Activated T-cell treated with anti-CD3 and anti-CD28 coated beads, Interleukin-2, amount 50 U/mL, for 1 hour (primary cell): ENCODE measurements around the gene PHF12.

ENCODE experiments used
- DNase-seq: peaks from one replicate; pipeline ENCODE4 v3.0.0-alpha.2; 2020

PHF12 gene

DNA sequence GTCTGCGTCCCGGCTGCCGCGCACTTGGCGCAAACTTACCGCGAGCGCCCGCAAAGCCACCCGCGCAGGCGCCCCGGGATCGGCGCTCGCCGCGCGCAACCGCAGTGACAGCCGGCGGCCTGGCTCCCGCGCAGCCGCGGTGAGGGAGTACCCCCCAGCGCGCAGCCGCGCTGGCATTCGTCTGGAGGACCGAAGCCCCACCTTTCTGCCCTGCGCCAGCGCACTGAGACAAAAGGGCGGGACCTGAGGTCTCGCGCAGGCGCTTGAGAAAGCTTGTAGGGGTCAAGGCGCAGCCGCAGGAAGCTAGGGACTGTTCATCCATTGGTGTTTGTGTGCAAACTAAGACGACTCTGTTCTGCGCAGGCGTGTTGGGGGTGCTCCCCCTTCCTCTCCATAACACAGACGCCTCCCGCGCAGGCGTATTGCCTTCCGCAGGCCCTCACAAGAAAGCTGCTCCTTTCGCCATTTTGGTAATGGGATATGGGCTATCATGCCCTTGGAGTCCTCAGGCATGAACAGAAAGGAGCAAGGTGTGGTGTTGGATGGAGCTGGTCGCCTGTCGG is at the start of gene PHF12:
PHF12 (minus strand) TSS at position 91 of the 563 bp plus-strand sequence. CDS start 558 bp downstream, outside the sequence.
- peak; percentile 100 for DNase-seq

DNA sequence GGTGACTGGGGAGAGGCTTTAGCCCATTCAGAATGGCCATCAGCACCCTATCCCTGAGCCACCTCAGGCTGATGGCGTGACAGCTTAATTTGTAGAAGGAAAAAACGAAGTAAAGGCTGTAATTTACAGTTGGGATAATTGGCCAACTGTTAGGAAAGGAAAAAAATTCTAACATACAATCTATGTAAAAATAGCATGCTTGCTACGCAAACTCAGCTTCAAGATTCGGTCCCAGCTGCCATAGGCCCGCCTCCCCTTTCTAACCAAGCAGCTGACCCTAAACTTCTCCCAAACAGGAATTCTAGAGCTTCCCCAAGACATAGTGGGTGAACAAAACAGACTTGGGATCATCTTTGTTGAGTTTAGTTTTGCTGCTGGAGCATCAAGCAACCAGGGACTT is 49.7 kb upstream of the PHF12 start:
- DNase-seq: no peak

DNA sequence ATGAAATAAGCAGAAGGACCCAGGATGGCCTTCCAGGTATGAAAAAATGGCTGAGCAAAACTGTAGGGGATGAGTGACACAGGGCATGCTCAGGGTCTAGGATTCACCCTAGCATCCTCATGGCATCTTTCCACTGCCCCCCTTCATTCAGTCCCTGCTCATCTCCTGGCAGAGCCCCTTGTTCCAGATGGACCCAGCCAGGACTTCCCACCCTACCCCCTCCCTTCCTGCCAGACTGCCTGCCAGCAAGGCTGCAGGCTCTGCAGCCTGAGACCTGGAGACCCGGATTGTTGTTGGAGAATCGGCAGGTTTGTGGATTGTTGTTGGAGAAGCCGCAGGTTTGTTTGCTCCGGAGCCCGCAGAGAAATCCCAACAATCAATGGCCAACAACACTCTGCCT is 47.9 kb upstream of the PHF12 start:
- no peak for DNase-seq

DNA sequence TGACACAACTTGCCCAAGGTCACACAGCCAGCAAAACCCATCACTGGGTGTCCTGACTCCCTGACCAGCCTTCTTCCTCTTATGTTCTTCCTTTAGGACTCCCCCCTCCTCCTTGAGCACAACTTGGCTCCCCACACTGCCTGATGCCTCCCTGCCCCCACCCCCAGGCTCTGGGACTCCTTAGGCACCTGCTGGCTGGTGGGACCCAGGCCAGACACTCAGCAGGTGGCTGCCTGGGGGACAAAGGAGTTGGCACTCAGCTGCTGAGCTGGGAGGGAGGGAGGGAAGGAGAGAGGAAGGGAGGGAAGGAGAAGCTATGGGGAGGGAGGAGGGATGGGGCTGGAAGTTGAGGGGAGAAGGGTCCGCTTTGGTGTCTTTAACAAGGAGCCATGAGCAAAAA is 46.5 kb upstream of the PHF12 start:
- DNase-seq: no peak

DNA sequence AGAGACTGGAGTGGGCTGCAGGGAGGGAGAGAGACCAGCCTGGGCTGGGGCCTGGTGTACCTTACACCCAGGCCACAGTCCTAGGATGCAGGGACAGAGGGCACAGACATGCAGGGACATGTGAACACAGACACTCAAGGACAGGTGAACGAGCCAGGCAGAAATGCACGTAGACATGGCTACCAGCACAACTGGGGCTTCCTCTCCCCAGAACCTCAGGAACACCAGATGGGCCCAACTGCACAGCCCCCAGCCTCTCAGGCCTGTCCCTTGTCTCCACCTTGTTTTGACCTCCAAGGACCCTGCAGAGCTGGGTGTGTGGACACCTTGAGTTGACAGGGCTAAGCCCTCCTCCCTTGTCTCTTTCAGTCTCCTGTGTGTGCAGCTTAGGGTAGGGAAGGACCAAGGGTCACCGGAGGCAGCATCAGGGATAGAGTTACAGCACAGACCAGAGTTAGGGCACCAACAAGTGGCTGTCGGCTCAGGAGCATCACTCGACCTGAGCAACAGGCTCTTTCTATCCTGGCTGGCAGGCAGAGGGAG is 45.3 kb upstream of the PHF12 start:
- DNase-seq: no peak

DNA sequence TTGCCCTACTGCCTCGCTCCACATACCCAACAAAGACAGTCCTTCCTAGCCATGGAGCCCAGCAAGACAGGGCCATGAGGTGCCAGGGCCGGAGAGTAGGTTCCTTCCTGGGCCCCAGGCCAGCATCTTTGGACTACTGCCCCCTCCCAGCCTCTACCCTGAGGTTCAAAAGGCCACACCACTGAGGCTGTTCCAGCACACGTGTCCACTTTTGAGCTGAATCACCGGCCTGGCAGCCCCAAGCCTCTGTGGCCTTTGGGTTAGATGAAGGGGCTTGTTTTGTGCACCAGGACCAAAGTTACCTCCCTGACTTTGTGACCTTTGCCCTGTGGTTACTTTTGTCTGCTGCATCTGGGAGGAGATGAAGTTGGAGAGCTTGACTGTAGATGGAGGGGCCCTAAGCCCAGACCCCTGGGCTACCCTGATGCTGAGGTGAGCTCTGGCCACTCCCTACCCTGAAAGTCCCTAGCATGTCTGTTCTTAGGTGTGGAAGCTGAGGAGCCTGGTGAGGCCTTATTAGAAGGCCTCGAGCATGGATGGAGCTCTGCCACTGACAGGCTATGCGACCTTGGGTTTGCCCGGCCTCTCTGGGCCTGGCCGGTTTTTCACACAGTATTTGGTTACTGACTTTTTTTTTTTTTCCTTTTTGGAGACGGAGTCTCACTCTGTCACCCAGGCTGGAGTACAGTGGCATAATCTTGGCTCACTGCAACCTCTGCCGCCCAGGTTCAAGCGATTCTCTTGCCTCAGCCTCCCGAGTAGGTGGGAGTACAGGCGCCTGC is 42.5 kb upstream of the PHF12 start:
- DNase-seq: no peak

DNA sequence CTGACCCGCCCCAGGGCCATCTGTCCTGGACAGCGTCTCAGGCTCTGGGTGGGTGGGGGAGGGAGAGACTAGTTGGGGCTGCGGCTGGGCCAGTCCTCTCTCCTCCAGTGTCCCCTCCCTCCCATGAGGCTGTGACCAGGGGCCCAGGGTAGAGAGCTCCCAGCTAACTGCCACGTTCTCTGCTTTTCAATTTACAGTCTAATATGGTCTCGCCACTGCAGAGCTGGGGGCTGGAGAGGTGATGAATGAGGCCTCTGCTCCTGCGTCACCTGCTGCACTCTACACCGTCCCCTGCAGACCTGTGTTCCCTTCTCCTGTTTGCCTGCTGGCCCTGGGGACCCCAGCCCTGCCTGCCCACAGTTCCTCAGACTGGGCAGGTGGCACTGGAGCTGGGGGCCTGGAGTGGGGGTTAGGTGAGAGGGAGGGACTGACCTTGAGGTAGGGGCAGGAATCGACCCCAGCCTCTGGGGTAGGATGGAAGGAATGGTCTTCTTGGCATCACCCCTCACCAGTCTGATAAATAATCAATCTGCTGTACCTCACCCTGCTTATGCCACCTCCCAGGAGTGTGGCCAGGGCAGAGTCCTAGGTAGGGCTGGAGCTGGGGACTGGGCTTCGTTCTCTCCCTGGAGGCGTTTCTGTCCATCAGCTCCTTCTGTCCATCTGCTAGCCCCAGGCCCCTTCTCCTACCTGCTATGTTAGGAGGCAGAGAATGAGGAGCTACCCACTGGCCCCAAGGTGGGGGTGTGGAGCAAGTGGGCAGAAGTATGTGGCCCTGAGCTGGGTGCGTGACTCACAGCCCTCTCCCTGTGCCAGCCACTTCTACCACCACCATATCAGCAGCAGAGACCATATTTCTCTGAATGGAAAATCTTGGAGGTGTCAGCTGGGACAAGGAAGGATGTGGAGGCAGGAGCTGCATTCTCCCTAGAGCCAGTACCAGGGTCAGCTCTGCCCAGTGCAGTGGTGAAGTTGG is 41.6 kb upstream of the PHF12 start:
- no peak for DNase-seq

DNA sequence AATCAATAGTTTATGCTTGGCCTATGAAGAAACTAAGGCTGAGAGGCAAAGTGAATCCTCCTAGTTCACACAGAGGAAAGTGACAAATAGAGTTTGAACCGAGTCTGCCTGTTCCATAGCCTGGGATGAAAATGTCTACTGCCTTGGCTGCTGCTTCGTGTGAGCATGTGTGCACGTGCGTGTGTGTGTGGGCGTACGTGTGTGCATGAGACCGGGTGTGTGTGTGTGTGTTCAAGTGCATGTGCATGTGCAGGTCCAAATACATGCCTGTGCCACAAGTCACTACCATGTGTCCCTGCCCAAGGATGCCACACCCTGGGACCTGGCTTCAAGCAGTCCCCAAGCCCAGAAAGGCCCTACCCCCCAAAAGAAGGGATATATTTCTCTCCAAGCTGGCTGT is 40.9 kb upstream of the PHF12 start:
- no peak for DNase-seq

DNA sequence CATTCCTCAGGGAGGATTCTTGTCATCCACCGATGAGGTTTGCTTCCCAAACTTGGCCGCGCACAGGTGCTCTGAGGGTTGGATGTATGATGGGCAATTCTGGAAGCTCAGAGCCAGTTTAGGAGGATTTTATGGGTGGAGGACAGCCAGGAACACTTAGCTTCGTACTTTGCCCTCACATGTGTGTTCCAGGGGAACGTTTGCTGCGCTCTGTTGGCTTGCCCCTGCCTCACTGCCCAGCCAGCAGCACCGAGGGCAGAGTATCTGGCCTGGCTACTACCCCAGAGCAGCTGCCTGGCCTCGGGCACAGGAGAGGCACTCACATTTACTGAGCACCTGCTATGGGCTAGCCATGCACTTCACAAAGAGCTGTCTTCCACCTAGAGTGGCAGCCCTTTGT is 40.5 kb upstream of the PHF12 start:
- no peak for DNase-seq

DNA sequence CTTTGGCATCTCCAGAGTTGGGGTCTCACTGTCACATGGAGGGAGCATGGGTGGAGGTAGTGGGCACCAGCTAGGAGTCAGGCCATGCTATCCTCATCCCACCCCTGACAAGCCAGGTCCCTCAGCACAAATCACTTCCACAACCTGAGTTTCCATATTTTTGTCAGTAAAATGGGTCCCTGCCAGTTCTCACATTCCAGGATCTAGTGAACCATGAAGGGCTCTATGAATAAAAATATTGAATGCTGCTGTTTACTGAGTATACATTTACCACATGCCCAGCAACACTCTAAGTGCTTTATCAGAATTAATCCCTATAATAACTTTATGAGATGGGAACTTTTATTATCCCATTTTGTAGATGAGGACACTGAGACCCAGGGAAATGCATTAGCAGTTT is 37.7 kb upstream of the PHF12 start:
- no peak for DNase-seq

DNA sequence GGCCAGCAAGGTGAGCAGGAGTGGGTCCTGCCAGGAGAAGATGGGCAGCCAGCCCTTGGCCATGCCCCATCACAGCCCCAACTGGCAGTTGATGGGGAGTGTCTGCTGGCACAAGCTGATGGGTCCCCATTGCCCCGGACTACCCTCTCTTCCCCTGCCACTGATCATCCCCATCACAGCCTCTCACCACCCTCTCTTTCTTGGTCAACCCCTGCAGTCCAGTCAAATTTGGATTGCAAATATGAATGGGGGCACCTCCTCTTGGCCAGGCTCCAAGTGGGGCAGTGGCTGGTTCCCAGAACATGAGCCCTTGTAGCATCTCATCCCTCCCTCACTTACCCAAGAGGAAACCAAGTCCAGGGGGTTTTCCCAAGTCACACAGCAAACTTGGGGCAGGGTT is 37.2 kb upstream of the PHF12 start:
- DNase-seq: no peak

DNA sequence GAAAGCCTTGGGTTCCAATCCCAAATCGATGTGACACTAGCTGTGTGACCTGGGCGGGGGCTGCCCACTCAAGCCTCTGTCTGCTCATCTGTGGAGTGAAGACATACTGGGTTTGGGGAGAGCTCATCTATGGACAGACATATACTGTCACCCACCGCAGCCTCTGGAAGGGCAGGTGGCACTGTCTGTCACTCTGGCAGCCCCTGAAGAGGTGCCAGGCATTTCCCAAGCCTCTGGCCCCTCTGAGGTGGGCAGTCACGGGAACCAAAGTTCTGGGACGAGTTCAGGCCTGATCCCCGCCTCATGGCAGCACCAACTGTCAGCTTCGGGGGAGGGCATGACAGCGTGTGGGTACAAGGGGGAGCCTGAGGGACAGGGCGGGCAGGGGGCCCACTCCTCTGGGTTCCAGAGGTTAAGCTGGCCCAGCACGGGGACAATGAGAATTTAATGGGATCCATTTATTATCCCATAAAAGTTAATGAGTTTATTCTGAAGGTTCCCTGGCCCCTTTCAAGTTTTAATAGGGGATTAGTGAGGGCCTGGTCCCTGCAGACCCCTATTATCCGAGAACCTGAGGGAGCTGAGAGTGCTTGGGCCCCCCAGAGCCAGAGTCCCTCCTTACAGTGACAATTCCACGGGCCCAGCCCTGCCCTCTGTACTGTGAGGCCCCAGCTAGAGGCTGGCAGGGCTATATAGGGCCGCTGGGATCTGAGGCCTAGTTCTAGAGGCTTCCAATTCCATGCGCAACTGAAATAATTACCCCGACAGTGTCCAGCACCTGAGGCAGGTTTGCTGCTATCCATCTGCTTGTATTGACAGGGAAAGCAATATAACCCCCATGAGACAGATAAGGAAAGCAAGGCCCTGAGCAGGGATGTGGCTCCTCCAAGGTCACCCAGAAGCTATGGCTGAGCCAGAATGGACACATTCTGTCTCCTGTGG is 35.7 kb upstream of the PHF12 start:
- no peak for DNase-seq

DNA sequence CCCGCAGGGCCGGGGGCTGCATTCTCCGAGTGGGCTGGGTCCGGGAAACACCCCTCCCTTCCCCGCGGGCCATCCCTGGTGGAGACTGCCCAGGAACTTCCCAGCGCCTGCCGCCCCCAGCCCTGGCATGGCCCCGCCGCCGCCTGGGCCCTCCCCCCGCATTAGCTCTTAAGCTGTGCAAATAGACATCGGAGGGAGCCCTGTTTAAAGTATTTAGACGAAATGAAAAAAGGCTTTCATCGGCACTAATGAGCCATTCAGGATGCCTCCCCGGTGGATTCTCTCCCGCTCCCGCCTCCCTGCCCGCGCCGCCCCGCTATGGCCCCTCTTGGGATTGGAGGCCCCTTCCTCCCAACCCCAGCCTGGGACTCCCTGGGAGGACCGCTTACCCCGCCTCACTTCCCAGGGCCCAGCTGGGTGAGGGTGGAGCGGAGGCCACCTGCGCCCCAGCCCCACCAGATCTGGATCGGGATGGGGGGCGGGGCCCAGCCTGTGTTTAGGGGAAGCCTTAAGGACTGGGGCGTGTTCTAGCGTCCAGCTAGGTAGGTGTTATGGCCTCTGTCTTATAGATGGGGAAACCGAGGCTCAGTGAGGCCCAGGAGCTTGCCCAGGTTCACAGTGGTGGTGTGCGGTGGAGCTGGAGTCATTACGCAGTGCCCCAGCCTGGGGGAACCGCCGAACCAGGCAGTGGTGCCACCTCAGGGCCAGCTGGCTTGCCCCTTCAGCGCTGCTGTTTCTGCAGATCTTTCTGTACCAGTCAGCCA is 34.8 kb upstream of the PHF12 start:
- DNase-seq: no peak

DNA sequence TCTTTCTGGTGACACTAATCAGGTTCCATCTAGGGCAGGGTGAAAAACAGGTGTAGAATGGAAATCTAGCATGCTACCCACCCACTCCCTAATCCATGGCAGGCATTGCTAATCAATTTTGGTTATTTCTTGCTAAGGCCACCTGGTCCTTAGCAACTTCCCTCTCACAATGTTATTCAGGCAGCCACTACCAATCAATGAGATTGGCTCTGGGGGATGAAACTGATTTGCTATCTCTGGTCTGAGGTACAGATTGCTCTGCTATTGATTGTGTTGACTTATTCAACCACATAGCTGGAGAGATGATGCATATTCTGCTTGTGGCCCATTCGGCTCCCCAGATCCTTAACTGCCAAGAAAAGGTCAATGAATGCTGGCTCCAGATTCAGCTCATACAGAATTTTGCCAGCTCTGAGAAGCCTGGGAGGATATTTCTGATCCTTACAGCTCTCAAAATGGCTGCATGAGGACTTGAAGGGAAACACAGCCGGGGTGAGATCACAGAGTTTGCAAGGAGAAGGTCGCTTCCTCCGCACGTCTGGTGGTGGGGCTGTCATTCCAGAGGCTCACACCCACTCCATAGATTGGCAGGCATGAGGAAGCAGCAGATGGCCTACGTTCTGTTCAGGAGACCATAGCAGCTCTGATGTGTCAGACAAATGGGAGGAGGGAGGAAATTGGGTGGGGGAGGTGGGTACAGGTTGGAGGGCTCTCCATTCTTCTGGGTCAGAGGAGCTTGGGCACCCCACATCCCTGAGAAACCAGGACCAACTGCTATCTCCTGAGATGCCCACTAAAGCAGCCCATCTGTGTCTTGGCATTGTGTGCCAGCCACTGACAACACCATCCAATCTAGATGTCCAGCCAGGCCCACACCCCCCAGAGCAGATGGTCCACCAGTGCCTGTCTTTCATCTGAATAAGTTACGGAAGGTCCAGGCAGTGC is 32.2 kb upstream of the PHF12 start:
- DNase-seq: no peak

DNA sequence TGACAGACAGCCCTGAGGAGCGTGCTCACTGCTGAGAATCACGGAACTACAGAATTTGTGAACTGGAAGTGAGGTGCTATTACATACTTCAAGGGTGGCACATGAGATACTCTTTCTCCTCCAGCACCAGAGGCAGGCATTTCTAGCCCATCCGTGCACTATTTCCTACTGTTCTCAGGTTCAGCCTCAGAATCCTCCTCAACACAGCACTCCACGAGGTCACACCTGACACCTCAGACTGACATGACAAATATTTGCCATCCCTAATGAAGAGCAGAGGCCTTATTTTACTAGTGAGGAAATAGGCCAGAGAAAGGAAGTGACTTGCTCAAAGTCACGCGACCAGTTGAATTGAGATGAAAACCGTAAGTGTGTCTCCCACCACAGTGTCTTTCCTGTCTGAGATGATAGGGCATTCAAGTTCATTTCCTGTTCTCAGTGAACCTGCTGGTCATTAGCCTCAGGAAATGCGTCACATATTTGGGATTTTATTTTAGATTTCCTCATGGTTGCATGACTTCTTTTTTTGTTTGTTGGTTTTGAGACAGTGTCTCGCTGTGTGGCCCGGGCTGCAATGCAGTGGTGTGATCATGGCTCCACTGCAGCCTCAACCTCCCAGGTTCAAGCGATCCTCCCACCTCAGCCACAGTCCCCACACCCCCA is 30.9 kb upstream of the PHF12 start:
- peak; percentile 48 for DNase-seq

DNA sequence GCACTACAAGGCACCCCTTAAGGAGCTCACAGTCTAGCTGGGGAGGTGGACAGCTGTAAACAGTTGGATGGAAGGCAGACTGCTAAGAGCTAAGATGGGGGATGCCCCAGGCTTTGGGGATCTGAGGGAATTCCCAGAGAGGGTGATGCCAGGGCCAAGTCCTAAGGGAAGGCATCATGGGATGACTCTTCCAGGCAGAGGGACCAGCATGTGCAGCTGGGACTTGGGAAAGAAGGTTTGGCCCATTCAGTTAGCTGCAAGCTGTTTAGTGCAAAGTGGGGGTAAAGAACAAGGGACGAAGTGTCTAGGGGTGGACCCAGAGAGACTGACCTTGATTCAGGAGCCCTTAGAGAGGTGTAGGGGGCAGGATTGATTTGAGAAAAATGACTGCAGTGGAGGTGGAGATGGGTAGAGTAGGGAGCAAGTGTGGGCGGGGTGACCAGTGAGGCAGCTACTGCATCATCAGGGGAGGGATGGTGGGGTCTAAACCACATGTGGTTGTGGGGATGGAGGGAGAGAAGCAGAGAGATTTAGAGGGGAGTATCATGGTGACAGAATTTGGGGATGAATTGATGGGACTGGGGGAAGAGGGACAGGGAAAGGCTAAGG is 27.1 kb upstream of the PHF12 start:
- no peak for DNase-seq

DNA sequence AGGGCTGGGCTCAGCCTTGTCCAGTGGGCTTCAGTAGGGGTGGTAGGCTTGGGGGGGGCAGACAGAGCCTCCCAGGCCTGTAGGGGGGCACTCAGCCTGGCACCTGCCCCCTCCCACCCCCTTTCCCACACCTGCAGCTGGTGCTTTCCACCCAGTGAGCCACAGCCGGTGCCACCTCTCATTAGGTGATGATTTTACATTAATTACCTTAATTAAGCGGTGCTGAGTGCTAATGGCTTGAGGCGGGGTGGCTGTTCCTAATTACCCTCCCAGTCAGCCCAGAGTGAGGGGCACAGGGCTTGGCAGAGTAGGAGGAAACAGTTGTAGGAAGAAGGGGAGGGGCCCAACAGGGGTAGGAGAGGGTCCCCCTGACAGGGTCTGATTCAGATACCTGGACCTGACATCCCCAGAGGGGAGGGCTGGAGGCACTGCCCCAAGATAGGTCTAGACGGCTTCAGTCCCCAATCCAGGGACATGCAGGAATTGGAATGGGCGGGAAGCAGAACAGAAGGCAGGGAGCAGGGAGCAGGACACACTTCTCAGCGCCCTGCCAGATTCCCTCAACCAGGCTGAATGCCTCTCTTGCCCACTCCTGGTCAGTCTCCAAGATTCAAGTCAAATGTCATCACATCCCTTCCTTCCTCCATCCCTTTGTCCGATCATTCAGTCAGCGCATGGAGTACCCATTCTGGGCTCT is 26.5 kb upstream of the PHF12 start:
- no peak for DNase-seq

DNA sequence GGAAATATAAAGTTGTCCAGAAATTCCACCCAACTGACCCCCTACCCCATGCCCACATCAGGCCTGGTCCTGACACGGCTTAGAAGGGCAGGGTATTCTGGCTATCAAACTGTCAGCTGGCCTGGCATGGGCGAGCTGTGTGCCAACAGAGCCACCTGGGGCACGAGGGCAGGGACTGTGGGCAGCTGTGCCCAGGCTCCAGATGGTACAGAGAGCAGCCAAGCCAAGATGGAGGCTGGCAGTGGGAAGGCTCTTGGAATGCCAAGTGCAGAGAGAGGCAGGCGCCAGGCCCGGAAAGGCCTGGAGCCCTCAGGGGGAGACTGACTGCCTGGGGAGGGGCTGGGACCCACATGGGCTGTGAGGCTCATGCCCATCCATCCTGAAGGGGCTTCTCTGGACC is 24.3 kb upstream of the PHF12 start:
- DNase-seq: no peak

DNA sequence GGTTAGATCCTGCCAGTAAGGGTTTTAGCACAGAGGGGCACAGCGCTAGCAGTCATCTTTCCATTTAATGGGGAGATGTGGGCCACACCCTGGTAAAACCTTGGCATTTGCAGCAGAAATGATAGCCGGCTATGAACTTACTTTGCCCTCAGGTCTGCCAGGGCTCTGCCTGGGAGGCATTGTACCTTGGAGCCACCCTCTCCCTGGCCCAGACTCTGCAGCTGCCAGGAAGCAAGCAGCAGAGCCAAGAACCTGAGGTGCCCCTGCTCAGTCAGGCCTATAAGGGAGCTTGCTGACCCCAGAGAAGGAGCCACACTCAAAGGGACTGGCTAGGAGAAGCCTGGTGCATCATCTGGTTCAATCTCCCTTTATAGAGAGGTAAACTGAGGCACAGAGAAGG is 23.7 kb upstream of the PHF12 start:
- no peak for DNase-seq
